GM18505 (cell line): ENCODE results near the gene SCN5A.

Experiments used
- ATAC-seq: cut with Tn5 transposase; IDR thresholded peaks from one replicate; pipeline ENCODE4 v1.9.1; 2021; ENCODE audit not compliant: unreplicated experiment
- POLR2A ChIP-seq: IDR thresholded peaks from 4 replicates; pipeline ENCODE4 v1.6.1; 2011; ENCODE audit warnings: borderline replicate concordance; ENCODE audit not compliant: insufficient read depth, insufficient read length; ENCODE audit errors: extremely low read depth

SCN5A gene

DNA sequence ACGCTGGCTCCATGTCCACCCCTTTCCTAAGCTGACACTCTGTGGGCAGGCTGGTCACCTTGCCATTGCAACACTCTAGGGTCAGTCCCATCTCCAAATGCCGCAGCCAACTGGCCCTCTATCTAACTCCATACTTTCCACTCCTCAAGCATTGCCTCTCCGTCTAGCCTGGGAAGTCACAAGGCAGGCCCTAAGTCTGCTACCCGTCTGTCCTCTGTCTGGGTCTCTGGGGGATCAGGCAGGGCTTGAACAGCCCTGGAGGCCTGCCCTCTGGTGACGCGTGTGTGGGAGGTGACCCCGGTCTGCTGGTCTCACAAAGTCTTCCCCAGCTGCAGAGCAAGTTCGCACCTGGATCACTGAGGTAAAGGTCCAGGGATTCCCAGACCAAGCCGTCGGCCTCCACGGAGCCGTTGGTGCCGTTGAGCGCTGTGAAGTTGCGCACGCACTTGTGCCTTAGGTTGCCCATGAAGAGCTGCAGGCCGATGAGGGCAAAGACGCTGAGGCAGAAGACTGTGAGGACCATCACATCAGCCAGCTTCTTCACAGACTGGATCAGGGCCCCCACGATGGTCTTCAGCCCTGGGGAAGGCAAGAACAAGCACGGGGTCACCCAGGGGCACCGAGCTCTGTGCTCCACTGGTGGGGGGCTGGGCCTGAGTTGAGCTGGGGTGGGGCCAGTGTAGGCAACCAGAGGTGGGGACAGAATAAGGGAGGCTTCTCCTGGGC is 39.9 kb downstream of the SCN5A start:
- TF ChIP-seq POLR2A, result no peak
- no peak for ATAC-seq

- no peak for ATAC-seq
Observed at GRCh38 chr3:38608961-38609360, 40.5 kb downstream of the SCN5A start.

GRCh38 chr3:38608086-38608775 is 41.3 kb downstream of the SCN5A start:
- TF ChIP-seq POLR2A, result no peak
- no peak for ATAC-seq

More at GRCh38 chr3:38608961-38609360, 40.5 kb downstream of the SCN5A start:
- no peak for TF ChIP-seq POLR2A

DNA sequence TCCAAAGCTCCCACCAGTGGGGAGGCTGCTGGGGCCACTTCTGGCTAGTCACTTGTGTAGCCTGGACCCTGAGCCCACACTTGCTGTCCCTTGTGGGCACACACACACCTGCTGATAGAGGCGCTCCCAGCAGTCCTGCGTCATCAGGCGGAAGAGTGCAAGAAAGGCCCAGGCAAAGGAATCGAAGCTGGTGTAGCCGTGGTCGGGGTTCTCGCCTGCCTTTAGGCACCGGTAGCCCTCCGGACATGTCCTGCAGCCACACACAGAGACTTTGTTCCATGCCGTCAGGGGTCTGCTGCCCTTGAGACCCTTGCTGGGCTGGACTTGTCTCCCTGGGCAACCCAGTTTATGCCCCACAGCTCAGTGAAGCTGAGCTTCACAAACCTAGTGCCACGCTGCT is 42.9 kb downstream of the SCN5A start:
- TF ChIP-seq POLR2A, result no peak

GRCh38 chr3:38605981-38606380 is 43.5 kb downstream of the SCN5A start:
- ATAC-seq, result no peak
- TF ChIP-seq POLR2A, result no peak

More for the DNA sequence above, 42.9 kb downstream of the SCN5A start:
- ATAC-seq, result no peak

DNA sequence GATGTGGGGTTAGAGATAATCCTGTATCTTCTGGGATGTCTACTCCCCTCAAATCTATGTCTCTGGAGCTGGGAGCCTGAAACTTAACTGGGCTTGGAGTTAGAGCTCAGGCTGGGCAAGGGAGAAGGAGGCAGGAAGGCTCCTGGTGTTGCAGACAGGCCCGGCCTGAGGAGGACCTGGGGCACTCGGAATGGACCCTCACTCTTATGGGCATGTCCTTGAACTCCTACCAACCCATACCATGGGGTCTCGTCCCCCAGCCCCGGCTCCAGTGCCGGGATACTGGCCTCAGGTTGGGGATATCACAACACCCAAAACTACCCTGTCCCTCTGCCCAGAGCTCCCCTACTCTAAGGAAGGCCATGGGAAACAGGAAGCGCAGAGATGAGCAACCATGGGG is 45.2 kb downstream of the SCN5A start:
- ATAC-seq, result no peak
- TF ChIP-seq POLR2A, result no peak

DNA sequence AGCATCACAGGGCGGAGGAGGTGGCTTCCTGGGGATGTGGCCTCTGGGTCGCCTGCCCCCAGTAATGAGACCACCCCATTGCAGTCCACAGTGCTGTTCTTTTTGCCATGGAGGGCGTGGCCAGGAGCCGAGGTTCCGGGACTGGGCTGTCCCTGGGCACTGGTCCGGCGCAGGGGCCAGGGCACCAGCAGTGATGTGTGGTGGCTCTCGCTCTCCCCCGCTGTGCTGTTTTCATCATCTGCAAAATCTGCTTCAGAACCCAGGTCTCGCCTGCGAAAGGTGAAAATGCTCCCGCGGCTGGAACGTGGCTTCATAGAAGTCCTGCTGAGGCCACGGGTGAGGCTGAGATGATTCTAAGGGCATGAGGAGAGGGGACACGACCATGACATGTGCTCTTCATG is 45.8 kb downstream of the SCN5A start:
- ATAC-seq, result no peak
- no peak for TF ChIP-seq POLR2A

- ATAC-seq, result no peak
Observed at GRCh38 chr3:38602576-38603250, 46.8 kb downstream of the SCN5A start.

GRCh38 chr3:38601956-38602550 is 47.4 kb downstream of the SCN5A start:
- TF ChIP-seq POLR2A, result no peak
- ATAC-seq, result no peak

More at GRCh38 chr3:38602576-38603250, 46.8 kb downstream of the SCN5A start:
- TF ChIP-seq POLR2A, result no peak

DNA sequence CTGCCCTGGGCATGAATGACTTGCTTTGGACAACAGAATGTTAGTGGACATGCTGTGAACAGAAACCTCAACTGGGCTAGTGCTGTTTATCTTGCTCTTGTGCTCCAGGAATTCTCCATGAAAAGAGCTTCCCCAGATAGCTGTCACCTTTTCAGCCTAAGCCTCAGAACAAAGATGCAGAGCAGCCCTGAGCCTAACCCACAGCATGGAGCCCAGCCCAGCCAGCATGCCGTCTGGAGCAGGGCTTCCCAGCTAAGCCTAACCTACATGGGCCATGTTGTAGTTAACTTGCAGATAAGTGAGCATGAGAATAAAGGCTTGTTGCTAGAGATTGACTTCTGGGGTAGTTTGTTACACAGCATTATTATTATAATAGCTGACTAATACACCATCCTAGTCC is 48.9 kb downstream of the SCN5A start:
- no peak for ATAC-seq
- no peak for TF ChIP-seq POLR2A

- ATAC-seq, result no peak
- TF ChIP-seq POLR2A, result no peak
Observed at GRCh38 chr3:38599886-38600285, 49.6 kb downstream of the SCN5A start.

DNA sequence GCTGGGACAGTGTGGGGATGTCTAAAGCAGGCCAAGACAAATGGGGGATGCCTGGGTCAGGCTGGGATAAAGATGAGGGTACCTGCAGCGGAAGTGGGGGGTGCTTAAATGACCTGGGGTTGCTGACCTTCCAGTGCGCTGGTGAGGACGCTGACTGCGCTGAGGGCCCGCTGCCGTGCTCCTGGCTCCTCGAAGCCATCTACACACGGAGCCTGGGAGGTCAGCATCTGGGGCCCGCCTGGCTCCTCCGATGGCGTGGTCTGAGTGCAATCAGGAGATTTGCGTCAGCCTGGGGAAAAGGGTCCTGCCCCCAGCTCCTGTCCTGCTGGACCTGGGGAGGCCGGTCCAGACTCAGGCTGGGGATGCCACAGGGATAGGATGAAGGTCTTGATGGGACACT is 50.7 kb downstream of the SCN5A start:
- no peak for TF ChIP-seq POLR2A
- no peak for ATAC-seq

DNA sequence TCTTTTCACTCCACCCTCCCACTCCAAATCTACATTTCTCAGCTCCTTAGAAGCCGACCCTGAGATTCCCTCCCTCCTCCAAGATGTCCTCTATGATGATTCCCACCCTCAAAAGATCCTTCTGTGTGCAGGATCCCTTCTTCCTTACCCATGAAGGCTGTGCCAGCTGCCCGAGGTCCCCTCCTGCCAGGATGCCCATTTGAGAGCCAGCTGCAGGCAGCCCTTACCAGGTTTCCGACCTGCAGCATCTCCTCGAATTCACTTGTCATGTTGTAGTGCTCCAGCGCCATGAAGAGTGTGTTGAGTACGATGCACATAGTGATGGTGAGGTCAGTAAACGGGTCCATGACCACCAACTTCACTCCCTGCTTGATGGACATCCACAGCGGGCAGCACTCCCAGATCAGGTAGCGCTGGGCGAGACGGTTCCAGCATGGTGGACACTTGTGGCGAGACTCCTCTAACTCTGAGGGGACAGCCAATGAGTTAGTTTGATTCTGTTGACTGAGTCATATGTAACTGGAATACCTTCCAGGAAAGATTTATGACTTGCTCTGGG is 51.9 kb downstream of the SCN5A start:
- ATAC-seq, result no peak
- no peak for TF ChIP-seq POLR2A
